ENCODE measurements around the gene SERINC3. TPM values are rescaled to one million over a fixed set of nuclear protein-coding genes. Genes with fewer than 3 reads are reported as not detected.

The SERINC3 gene
- total RNA-seq, 3 donors from 2014 or later: 103 to 128 (median 110) TPM

- peaks cover 35% of the 10 kb centered on the region for H3K4me1 ChIP-seq (ENCODE audit: low read depth)
- H3K36me3 ChIP-seq (ENCODE audit: low read depth): no peaks in the 10 kb centered on the region
- no peaks in the 10 kb centered on the region for H3K9me3 ChIP-seq
- ATAC-seq (no peak), DNase-seq (no peak)
- intact Hi-C loops (cut with DNase I, micrococcal nuclease): loop anchor here (5.0 to 10.0 kb wide), 2 partner anchors 70 to 72 kb away; no protein-coding TSS in a partner anchor
- no peak for TF ChIP-seq CTCF (IDR thresholded peaks at IDR 0.05)
- peak overlapping the region; percentile 67 for H3K4me3 ChIP-seq
Measured at GRCh38 chr20:44532259-44532980, 10.6 kb upstream of the SERINC3 start.

DNA sequence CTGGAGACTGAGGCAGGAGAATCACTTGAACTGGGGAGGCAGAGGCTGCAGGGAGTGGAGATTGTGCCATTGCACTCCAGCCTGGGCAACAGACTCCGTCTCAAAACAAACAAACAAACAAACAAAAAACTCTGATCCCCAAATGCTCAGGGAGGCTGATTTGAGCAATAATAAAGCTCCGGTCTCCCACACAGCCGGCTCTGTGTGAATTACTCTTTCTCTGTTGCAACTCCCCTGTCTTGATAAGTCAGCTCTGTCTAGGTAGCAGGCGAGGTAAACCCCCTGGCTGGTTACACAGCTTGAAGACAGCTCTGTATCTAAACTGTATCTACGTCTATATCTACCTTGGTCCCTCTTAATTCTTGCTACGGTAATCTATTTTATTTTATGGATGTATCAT is 6.4 kb upstream of the SERINC3 start:
- no peak overlapping the region for H3K4me3 ChIP-seq
- no peaks in the 10 kb centered on the region for H3K36me3 ChIP-seq (ENCODE audit: low read depth)
- ATAC-seq (no peak), DNase-seq (no peak)
- H3K4me1 ChIP-seq (ENCODE audit: low read depth): peaks cover 11% of the 10 kb centered on the region
- no peaks in the 10 kb centered on the region for H3K9me3 ChIP-seq
- no peak for TF ChIP-seq CTCF (IDR thresholded peaks at IDR 0.05)
- intact Hi-C loops (cut with DNase I, micrococcal nuclease): no loop called here

DNA sequence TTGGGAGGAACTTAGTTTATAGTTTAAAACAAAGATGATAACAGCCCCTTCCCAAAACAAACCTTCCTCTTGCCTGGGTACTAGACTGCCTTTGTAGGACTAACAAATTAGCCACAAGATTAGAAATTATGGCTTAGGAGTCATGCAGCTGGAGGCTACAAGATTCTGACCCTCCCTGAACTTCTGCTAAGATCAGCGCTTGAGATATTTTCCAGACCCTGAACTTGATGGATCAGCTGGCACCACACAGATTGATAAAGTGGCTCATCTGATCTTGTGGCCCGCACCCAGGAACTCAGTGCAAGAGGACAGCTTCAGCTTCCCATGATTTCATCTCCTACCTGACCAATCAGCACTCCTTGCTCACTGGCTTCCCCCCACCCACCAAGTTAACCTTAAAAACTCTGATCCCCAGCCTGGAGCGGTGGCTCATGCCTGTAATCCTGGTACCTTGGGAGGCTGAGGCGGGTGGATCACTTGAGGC is 5.9 kb upstream of the SERINC3 start:
- intact Hi-C loops (cut with DNase I, micrococcal nuclease): no loop called here
- Histone ChIP-seq H3K4me1 (ENCODE audit: low read depth) (peaks cover 6% of the 10 kb centered on the region), H3K36me3 (ENCODE audit: low read depth) (no peaks in the 10 kb centered on the region), H3K4me3 (no peak overlapping the region), H3K9me3 (no peaks in the 10 kb centered on the region)
- no peak for DNase-seq
- no peak for TF ChIP-seq CTCF (IDR thresholded peaks at IDR 0.05)
- no peak for ATAC-seq

DNA sequence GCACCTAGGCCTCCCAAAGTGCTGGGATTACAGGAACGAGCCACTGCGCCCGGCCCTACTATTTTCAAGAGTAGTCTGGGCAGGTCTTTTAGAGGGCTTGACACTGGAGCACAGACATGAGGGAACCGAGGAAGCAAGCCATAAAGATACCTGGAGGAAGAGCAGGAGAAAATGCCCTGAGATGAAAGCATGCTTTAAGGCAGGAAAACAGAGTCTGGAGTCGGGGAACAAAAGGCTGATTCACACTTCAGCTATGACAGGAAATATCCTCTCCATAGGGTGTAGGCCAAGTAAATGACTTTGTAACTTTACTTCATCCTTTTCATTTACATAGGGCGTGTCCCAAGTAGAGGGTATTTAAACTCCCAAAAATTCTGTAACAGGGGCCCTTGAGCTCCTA is 4.3 kb upstream of the SERINC3 start:
- DNase-seq (no peak), ATAC-seq (no peak)
- no peak for TF ChIP-seq CTCF (IDR thresholded peaks at IDR 0.05)
- H3K4me1 ChIP-seq (ENCODE audit: low read depth): peaks cover under 1% of the 10 kb centered on the region
- no peaks in the 10 kb centered on the region for H3K9me3 ChIP-seq
- intact Hi-C loops (cut with DNase I, micrococcal nuclease): no loop called here
- H3K36me3 ChIP-seq (ENCODE audit: low read depth): no peaks in the 10 kb centered on the region
- no peak overlapping the region for H3K4me3 ChIP-seq

DNA sequence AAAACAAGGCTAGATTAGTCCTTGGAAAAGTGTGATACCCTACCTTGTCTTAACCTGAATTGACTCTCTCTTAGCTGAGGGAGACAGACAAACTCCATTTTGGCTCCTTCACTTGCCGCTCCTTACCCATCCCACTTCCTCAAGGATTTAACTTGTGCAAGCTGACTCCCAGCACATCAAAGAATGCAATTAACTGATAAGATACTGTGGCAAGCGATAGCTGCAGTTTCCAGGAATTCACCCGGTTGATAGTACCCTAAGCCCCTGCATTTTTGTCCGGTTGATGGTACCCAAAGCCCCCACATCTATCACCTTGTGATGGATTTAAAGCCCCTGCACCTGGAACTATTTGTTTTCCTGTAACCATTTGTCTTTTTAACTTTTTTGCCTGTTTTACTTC is 1.9 kb upstream of the SERINC3 start:
- DNase-seq (no peak), ATAC-seq (no peak)
- H3K36me3 ChIP-seq (ENCODE audit: low read depth): no peaks in the 10 kb centered on the region
- no peaks in the 10 kb centered on the region for H3K9me3 ChIP-seq
- intact Hi-C loops (cut with DNase I, micrococcal nuclease): no loop called here
- H3K4me3 ChIP-seq: no peak overlapping the region
- peaks cover 24% of the 10 kb centered on the region for H3K4me1 ChIP-seq (ENCODE audit: low read depth)
- TF ChIP-seq CTCF (IDR thresholded peaks at IDR 0.05): no peak

Data from mucosa of descending colon (tissue), 3 donors.